GM13976 (cell line): Measurements from ENCODE around the gene FCER1G.
A peak's percentile ranks its signal among the peaks of the same experiment; 100 is the strongest.

Experiments
- DNase-seq: peaks from one replicate; pipeline ENCODE4 v3.0.0; 2012; ENCODE audit warnings: low spot score
- CTCF ChIP-seq: IDR thresholded peaks from 2 replicates; pipeline ENCODE4 v1.5.1; 2012; ENCODE audit warnings: borderline replicate concordance, mild to moderate bottlenecking; ENCODE audit not compliant: insufficient read depth; ENCODE audit errors: extremely low read depth, missing control alignments, control extremely low read depth
- in situ Hi-C: fragments of 300-500 bp; cut with MboI; formaldehyde crosslinking; loops from one replicate; pipeline ENCODE4 v1.12.0; 2022; ENCODE audit warnings: low sequenced_read_pairs, mixed read lengths, inconsistent platforms; ENCODE audit not compliant: unreplicated experiment

FCER1G gene

GRCh38 chr1:161187311-161187710 lies 27.8 kb upstream of the FCER1G start:
- TF ChIP-seq CTCF = no peak
- no peak for DNase-seq
- in situ Hi-C loops = no loop called here

GRCh38 chr1:161188381-161188780 lies 26.7 kb upstream of the FCER1G start:
- in situ Hi-C loops = no loop called here
- no peak for DNase-seq
- no peak for TF ChIP-seq CTCF

- in situ Hi-C loops = no loop called here
- DNase-seq = no peak
- no peak for TF ChIP-seq CTCF
These were observed 26.1 kb upstream of the FCER1G start for GRCh38 chr1:161189036-161189435.

- TF ChIP-seq CTCF = no peak
- no peak for DNase-seq
- in situ Hi-C loops = no loop called here
These were observed 24.1 kb upstream of the FCER1G start for GRCh38 chr1:161190962-161191521.

GRCh38 chr1:161191971-161192370 lies 23.1 kb upstream of the FCER1G start:
- no peak for DNase-seq
- TF ChIP-seq CTCF = no peak
- in situ Hi-C loops = no loop called here

GRCh38 chr1:161192476-161193465 lies 22.3 kb upstream of the FCER1G start:
- in situ Hi-C loops = no loop called here
- peak; percentile 90 for TF ChIP-seq CTCF
- DNase-seq = peak; percentile 86
